Small intestine (tissue), 16 donors: ENCODE measurements around the gene KCNK3. TPM values are rescaled to one million over a fixed set of nuclear protein-coding genes. Genes with fewer than 3 reads are reported as not detected.

ENCODE experiments used
- DNase-seq, 2 donors: peaks; one replicate each; pipeline versions ENCODE4 v3.0.0 to v3.0.0-alpha.2; 2013
- FAIRE-seq: peaks from 2 replicates; lab custom pipeline; 2012; peaks lifted over from hg19 to GRCh38; lab: Jason Lieb, UNC
- H3K27ac ChIP-seq, 3 donors: one replicate each; pipeline ENCODE4 v1.5.1; 2013; ENCODE audit warnings: low read length in 2 of 3, mild to moderate bottlenecking in 2 of 3, control low read depth in 1 of 3, inconsistent platforms in 1 of 3, low read depth in 1 of 3, moderate library complexity in 1 of 3
- H3K27me3 ChIP-seq, 3 donors: one replicate each; pipeline ENCODE4 v1.6.1; 2013; ENCODE audit warnings: low read length in 3 of 3, inconsistent platforms in 1 of 3; ENCODE audit not compliant: control insufficient read depth in 3 of 3, insufficient read depth in 3 of 3
- H3K36me3 ChIP-seq, 3 donors: one replicate each; pipeline ENCODE4 v1.6.1; 2013; ENCODE audit warnings: low read length in 3 of 3, inconsistent platforms in 1 of 3, low read depth in 1 of 3, mild to moderate bottlenecking in 1 of 3, moderate library complexity in 1 of 3; ENCODE audit not compliant: control insufficient read depth in 3 of 3, insufficient read depth in 2 of 3
- H3K4me1 ChIP-seq, 3 donors: one replicate each; pipeline ENCODE4 v1.6.1; 2013; ENCODE audit warnings: low read length in 2 of 3, inconsistent platforms in 1 of 3, low read depth in 1 of 3, mild to moderate bottlenecking in 1 of 3, moderate library complexity in 1 of 3; ENCODE audit not compliant: control insufficient read depth in 3 of 3, insufficient read depth in 2 of 3
- H3K4me3 ChIP-seq, 3 donors: one replicate each; pipeline ENCODE4 v1.5.1; 2013; ENCODE audit warnings: low read length in 3 of 3, control low read depth in 1 of 3, inconsistent platforms in 1 of 3, low read depth in 1 of 3, mild to moderate bottlenecking in 1 of 3, moderate library complexity in 1 of 3
- H3K9me3 ChIP-seq, 2 donors: one replicate each; pipeline ENCODE4 v1.6.1; 2013; ENCODE audit warnings: low read depth in 1 of 2, low read length in 1 of 2; ENCODE audit not compliant: control insufficient read depth in 2 of 2, insufficient read depth in 1 of 2
- WGBS, 3 donors: extraction: QIAGEN DNeasy Blood & Tissue Kit; methylation state at CpG; one replicate each; pipeline ENCODE4 v1.1.7; 2013; 5-methylcytosine and 5-hydroxymethylcytosine counted together
- long read RNA-seq, 10 donors: transcript quantifications; one replicate each; lab custom pipeline, GENCODE V29; 2026
- polyA plus RNA-seq, 4 donors: library from polyadenylated mRNA; stranded (reverse) in 3 of 4; unstranded in 1 of 4; fragments of 200-250 nt in 3 of 4; fragments of 120-200 nt in 1 of 4; gene quantifications; one replicate each; pipeline versions ENCODE4 v1.2.1 to v1.2.3, GENCODE V29; 2013
- donor health status: healthy with polysubstance abuse.
- donor health status: control.
- donor health status: control.
- donor health status: Bipolar disorder and iron deficiency.
- donor health status: healthy.

KCNK3 gene
- 1 to 10 TPM in 1 of 4 donors, under 1 TPM in 3; 0.22 to 3.3 (median 0.28) TPM for polyA plus RNA-seq
- long read RNA-seq, donor 1: 0 reads
- long read RNA-seq, donor 2: 0 reads
- long read RNA-seq, donor 3, full-length matches to known transcripts: 2 of 2 reads
- long read RNA-seq, donor 3, partial matches to known transcripts: 0 of 2 reads
- long read RNA-seq, donor 3, other reads (novel, unspliced or antisense): 0 of 2 reads
- long read RNA-seq, donor 4, full-length matches to known transcripts: 1 of 1 reads
- long read RNA-seq, donor 4, partial matches to known transcripts: 0 of 1 reads
- long read RNA-seq, donor 4, other reads (novel, unspliced or antisense): 0 of 1 reads
- long read RNA-seq, donor 5: 0 reads
- long read RNA-seq, donor 6, full-length matches to known transcripts: 4 of 4 reads
- long read RNA-seq, donor 6, partial matches to known transcripts: 0 of 4 reads
- long read RNA-seq, donor 6, other reads (novel, unspliced or antisense): 0 of 4 reads
- long read RNA-seq, donor 7: 0 reads
- long read RNA-seq, donor 8: 0 reads
- long read RNA-seq, donor 9: 0 reads
- long read RNA-seq, donor 10, full-length matches to known transcripts: 3 of 3 reads
- long read RNA-seq, donor 10, partial matches to known transcripts: 0 of 3 reads
- long read RNA-seq, donor 10, other reads (novel, unspliced or antisense): 0 of 3 reads

DNA sequence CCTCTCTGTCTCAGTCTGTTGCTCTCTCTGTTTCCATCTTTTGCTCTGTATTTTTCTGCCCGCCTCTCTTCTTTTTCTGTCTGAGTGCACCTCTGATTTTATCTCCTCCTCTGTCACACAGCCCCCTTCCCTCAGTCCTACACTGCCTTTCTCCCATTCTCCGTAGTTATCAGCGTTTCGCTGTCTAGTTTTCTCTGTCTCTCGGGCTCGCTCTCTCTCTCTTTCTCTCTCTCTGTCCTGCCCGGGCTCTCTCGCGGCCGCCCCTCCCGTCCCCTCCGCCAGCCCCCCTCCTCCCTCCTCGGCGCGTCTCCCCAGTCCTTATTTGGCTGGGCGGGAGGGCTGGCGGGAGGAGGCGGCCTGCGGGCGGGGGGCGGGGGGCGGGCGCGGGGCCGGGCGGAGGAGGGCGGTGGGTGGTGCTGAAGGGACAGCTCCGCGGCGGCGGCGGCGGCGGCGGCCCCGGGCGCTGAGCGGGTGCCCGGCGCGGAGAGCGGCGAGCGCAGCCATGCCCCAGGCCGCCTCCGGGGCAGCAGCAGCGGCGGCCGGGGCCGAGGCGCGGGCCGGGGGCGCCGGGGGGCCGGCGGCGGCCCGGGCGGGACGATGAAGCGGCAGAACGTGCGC lies at the start of gene KCNK3:
Gene KCNK3 (plus strand): TSS at position 444 of the 618 bp plus-strand sequence. CDS start 154 bp downstream, at position 598.
- Histone ChIP-seq H3K27me3 (peaks cover 0 to 77% (median 25%) of the 10 kb centered on the region in 3 donors), H3K27ac (peak within 1 kb of the TSS in 2 of 3 donors; percentile 18 to 19), H3K36me3 (no peaks in the 10 kb centered on the region), H3K9me3 (no peaks in the 10 kb centered on the region), H3K4me1 (peaks cover 0 to 7% (median 0%) of the 10 kb centered on the region in 3 donors), H3K4me3 (peak within 1 kb of the TSS in 2 of 3 donors; percentile 21 to 32)
- WGBS, 3 donors: 1 to 2% (median 2%) methylated on average over 23 to 64 of the region's 64 CpGs
- FAIRE-seq (no peak), DNase-seq (peak; percentile 19 to 77)

- no peak overlapping the region for H3K4me3 ChIP-seq
- H3K27ac ChIP-seq: no peak overlapping the region
- FAIRE-seq (no peak), DNase-seq (no peak)
- WGBS, 3 donors: 76 to 81% (median 80%) methylated on average over 13 of the region's 13 CpGs
- H3K9me3 ChIP-seq: no peaks in the 10 kb centered on the region
- H3K27me3 ChIP-seq: peaks cover 0 to 7% (median 0%) of the 10 kb centered on the region in 3 donors
- no peaks in the 10 kb centered on the region for H3K4me1 ChIP-seq
- no peaks in the 10 kb centered on the region for H3K36me3 ChIP-seq
These were observed 48.2 kb upstream of the KCNK3 start for GRCh38 chr2:26644188-26644835.

- Histone ChIP-seq H3K27ac (no peak overlapping the region), H3K36me3 (no peaks in the 10 kb centered on the region), H3K27me3 (peaks cover 0 to 11% (median 0%) of the 10 kb centered on the region in 3 donors), H3K4me1 (no peaks in the 10 kb centered on the region), H3K4me3 (no peak overlapping the region), H3K9me3 (no peaks in the 10 kb centered on the region)
- DNase-seq: no peak
- 73 to 85% (median 74%) methylated on average over 10 of the region's 10 CpGs for WGBS, 3 donors
- FAIRE-seq: no peak
These were observed 46.8 kb upstream of the KCNK3 start for GRCh38 chr2:26645762-26646161.

GRCh38 chr2:26646986-26647672 lies 45.4 kb upstream of the KCNK3 start:
- DNase-seq: no peak
- Histone ChIP-seq H3K9me3 (no peaks in the 10 kb centered on the region), H3K27ac (no peak overlapping the region), H3K4me1 (no peaks in the 10 kb centered on the region), H3K27me3 (peaks cover 0 to 9% (median 0%) of the 10 kb centered on the region in 3 donors), H3K4me3 (no peak overlapping the region), H3K36me3 (no peaks in the 10 kb centered on the region)
- FAIRE-seq: no peak
- 75 to 77% (median 77%) methylated on average over 6 of the region's 6 CpGs for WGBS, 3 donors

DNA sequence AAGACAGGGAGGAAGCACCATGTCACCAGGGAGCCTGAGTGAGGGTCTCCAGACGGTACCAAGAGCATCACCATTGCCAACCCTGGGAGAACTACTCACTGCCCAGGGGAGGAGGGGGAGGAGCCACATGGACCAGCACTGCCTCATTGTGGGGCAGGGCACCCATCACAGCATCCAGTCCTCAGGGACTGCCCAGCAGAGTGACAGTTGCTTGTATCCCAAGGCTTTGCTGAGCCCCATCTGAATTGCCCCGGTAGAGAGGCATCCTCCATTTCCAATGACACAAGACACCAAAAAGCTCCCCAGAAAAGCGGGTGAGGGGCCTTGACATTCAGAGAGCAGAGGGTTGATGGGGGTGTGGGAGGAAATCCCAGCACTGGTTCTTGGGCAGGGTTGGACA lies 44.5 kb upstream of the KCNK3 start:
- no peak overlapping the region for H3K27ac ChIP-seq
- 80 to 94% (median 89%) methylated on average over 3 of the region's 3 CpGs for WGBS, 3 donors
- peaks cover 0 to 9% (median 0%) of the 10 kb centered on the region in 3 donors for H3K27me3 ChIP-seq
- DNase-seq (no peak), FAIRE-seq (no peak)
- H3K4me1 ChIP-seq: no peaks in the 10 kb centered on the region
- no peaks in the 10 kb centered on the region for H3K36me3 ChIP-seq
- H3K9me3 ChIP-seq: no peaks in the 10 kb centered on the region
- no peak overlapping the region for H3K4me3 ChIP-seq

DNA sequence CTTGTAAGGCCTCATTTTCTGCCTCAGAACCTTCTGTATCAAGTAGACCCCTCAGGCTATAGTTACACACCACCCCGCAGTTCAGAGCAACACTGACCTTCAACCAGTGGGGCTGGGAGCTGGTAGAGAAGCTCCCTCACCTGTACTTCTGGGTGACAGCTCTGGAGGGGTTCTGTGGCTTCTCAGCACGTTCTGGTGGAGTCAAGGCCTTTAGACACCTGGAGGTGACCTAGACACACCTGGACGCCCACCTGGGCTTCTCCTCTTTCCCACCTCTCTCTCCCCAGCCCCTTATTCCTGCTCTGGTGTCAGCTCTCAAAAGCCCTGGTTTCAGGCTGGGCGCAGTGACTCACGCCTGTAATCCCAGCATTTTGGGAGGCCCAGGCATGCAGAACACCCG lies 44.0 kb upstream of the KCNK3 start:
- FAIRE-seq: no peak
- no peak for DNase-seq
- Histone ChIP-seq H3K27ac (no peak overlapping the region), H3K36me3 (no peaks in the 10 kb centered on the region), H3K4me1 (no peaks in the 10 kb centered on the region), H3K4me3 (no peak overlapping the region), H3K27me3 (peaks cover 0 to 9% (median 0%) of the 10 kb centered on the region in 3 donors), H3K9me3 (no peaks in the 10 kb centered on the region)
- WGBS, 3 donors: 72 to 80% (median 74%) methylated on average over 6 of the region's 6 CpGs

GRCh38 chr2:26649322-26649721 lies 43.2 kb upstream of the KCNK3 start:
- 59 to 75% (median 74%) methylated on average over 7 of the region's 7 CpGs for WGBS, 3 donors
- DNase-seq: no peak
- no peaks in the 10 kb centered on the region for H3K9me3 ChIP-seq
- H3K27ac ChIP-seq: no peak overlapping the region
- no peak for FAIRE-seq
- no peaks in the 10 kb centered on the region for H3K36me3 ChIP-seq
- no peaks in the 10 kb centered on the region for H3K4me1 ChIP-seq
- H3K27me3 ChIP-seq: peaks cover 0 to 9% (median 0%) of the 10 kb centered on the region in 3 donors
- no peak overlapping the region for H3K4me3 ChIP-seq
